Measurements from ENCODE around the gene MACROD2.

DNA sequence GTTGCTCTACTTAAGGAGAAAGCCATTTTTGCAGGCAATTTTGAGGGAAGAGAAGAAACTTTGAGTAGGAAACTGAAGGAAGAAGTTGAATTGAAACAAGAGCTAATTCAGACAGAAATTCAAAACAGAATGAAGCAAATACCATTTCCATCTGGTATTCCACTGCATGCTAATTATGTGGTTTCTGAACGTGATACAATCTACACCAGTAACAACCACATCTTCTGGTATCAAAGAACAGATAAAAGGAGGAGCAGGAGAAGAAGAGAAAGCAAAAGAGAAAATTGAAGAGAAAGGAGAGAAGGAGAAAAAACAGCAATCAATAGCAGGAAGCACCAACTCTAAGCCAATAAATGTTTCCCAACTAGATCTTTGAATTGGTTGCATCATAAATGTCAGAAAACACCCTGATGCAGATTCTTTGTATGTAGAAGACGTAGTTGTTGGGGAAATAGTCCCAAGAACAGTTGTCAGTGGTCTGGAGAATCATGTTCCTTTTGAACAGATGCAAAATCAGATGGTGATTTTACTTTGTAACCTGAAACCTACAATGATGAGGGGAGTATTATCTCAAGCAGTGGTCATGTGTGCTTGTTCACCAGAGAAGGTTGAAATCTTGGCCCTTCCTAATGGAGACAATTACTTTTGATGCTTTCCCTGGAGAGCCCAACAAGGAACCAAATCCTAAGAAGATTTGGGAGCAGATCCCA, 132.4 kb downstream of the MACROD2 start:
- no peak for TF ChIP-seq POLR2AphosphoS5 (IDR thresholded peaks at IDR 0.05; ENCODE audit: low read depth, low read length)
- TF ChIP-seq, protein P1, sequence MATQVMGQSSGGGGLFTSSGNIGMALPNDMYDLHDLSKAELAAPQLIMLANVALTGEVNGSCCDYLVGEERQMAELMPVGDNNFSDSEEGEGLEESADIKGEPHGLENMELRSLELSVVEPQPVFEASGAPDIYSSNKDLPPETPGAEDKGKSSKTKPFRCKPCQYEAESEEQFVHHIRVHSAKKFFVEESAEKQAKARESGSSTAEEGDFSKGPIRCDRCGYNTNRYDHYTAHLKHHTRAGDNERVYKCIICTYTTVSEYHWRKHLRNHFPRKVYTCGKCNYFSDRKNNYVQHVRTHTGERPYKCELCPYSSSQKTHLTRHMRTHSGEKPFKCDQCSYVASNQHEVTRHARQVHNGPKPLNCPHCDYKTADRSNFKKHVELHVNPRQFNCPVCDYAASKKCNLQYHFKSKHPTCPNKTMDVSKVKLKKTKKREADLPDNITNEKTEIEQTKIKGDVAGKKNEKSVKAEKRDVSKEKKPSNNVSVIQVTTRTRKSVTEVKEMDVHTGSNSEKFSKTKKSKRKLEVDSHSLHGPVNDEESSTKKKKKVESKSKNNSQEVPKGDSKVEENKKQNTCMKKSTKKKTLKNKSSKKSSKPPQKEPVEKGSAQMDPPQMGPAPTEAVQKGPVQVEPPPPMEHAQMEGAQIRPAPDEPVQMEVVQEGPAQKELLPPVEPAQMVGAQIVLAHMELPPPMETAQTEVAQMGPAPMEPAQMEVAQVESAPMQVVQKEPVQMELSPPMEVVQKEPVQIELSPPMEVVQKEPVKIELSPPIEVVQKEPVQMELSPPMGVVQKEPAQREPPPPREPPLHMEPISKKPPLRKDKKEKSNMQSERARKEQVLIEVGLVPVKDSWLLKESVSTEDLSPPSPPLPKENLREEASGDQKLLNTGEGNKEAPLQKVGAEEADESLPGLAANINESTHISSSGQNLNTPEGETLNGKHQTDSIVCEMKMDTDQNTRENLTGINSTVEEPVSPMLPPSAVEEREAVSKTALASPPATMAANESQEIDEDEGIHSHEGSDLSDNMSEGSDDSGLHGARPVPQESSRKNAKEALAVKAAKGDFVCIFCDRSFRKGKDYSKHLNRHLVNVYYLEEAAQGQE (IDR thresholded peaks at IDR 0.05; ENCODE audit: insufficient read depth in 1 of 2, low read depth in 2 of 2, low read length in 2 of 2) = no peak
- no peak for TF ChIP-seq FOXP2 (optimal IDR thresholded peaks at IDR 0.05; ENCODE audit: borderline replicate concordance, extremely low read depth, extremely low read length, insufficient read depth)
- TF ChIP-seq TAF1 (IDR thresholded peaks at IDR 0.05; ENCODE audit: borderline replicate concordance, insufficient read depth, low read length) = no peak
- no peak for TF ChIP-seq SIN3A (IDR thresholded peaks at IDR 0.05; ENCODE audit: borderline replicate concordance, insufficient read depth, low read length)
